ENCODE results near the gene SHISA9.

The SHISA9 gene

GRCh38 chr16:13186813-13187212, 285.4 kb downstream of the SHISA9 start:
- DNase-seq (ENCODE audit: low read depth) = no peak

GRCh38 chr16:13189250-13189649, 287.9 kb downstream of the SHISA9 start:
- no peak for DNase-seq (ENCODE audit: low read depth)

DNA sequence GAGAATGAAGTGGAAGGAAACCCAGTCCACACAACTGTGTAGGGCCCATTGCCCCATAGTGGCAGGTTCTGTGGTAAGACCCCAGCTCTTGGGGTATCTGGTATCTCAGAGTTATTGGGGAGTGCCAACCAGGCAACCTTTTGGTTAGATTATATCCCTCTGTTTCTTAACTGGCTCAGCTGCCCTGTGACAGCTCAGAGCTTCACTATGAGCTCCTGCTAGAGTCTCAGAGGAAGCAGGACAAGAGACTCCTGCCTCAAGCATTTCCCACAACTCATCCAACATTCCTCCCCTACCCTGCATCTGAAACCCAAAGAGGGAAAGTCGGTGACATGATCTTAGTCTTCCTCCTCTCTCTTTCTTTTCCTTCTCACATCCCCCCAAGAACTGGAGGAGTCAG, 292.3 kb downstream of the SHISA9 start:
- no peak for DNase-seq (ENCODE audit: low read depth)

DNA sequence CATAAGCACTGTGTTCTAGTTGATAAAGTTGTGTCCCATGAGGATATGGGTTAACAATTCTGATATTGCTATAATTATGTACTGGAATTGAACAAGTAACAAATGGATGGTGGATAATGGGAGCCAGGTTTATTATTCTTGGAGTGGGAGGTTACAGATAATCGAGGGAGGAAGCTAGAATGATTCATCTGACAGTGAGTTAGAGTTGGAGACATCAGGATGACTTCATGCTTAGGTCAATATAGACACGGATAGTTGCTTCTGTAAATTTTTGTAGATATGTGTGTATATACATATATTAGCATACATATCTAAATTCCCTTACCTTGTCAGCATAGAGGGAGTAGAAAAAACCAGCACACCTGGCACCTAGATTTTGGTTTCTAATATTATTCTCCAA, 293.4 kb downstream of the SHISA9 start:
- DNase-seq (ENCODE audit: low read depth) = no peak

DNA sequence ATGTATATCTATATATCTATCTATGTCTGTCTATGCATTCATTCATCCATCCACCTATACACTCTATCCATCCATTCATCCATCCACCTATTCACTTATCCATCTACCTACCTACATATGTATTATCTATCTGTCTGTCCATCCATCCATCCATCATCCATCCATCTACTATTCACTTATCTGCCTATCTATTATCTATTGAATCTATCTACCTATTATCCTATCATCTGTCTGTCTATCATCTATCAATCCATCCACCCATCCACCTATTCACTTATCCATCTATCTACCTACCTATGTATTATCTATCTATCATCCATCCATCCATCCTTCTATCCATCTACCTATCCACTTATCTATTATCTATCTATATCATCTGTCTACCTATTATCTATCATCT, 302.3 kb downstream of the SHISA9 start:
- no peak for DNase-seq (ENCODE audit: low read depth)

GRCh38 chr16:13205352-13205751, 304.0 kb downstream of the SHISA9 start:
- DNase-seq (ENCODE audit: low read depth) = no peak

- no peak for DNase-seq (ENCODE audit: low read depth)
These were observed 305.2 kb downstream of the SHISA9 start for GRCh38 chr16:13206606-13207005.

DNA sequence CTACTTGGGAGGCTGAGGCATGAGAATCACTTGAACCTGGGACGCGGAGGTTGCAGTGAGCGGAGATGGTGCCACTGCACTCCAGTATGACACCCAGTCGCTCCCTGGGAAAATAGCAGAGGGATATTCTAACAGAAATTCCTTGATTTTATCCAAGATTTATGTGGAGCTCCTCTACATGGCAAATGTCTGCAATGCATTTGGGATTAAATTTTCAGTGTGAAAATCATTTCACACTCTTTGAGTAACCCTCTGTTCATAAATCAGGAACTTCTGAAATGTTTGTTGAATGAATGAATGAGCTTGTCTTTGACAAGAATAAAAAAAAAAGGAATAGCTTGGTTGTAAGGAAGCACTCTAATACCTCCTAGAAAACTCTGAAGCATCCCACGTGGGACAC, 305.8 kb downstream of the SHISA9 start:
- no peak for DNase-seq (ENCODE audit: low read depth)

- no peak for DNase-seq (ENCODE audit: low read depth)
These were observed 322.3 kb downstream of the SHISA9 start for GRCh38 chr16:13223666-13224065.

- DNase-seq (ENCODE audit: low read depth) = no peak
These were observed 327.6 kb downstream of the SHISA9 start for GRCh38 chr16:13229039-13229438.

GRCh38 chr16:13231365-13231764, 330.0 kb downstream of the SHISA9 start:
- DNase-seq (ENCODE audit: low read depth) = no peak

DNA sequence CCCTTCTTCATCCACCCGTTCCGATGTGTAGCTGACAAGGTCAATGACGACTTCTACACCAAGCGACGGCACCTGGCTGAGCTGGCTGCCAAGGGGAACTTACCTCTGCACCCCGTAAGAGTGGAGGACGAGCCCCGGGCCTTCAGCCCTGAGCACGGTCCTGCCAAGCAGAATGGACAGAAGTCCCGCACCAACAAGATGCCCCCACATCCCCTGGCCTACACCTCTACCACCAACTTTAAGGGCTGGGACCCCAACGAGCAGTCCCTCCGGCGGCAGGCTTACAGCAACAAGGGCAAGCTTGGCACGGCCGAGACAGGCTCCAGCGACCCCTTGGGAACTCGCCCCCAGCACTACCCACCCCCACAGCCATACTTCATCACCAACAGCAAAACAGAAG, 333.6 kb downstream of the SHISA9 start:
- DNase-seq (ENCODE audit: low read depth) = no peak

DNA sequence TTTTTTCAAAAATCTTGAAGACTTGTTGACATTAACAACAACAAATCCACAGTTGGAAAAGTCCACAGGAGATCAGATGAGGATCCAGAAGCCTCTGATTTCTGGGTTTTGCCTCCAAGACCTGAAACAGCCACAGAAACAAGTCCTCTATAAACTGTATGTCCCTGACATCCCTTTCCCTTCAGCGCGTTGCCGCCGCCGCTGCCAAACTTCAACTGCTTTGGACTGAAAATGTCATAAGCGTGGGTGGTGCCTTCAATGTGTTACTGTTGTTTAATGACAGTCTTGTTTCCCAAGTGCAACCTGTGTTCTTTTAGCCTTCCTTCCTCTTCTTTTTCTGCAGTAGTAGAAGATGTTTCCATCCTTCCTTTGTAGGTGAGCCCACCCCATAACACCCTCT, 334.9 kb downstream of the SHISA9 start:
- DNase-seq (ENCODE audit: low read depth) = no peak

- no peak for DNase-seq (ENCODE audit: low read depth)
These were observed 336.8 kb downstream of the SHISA9 start for GRCh38 chr16:13238182-13238581.

GRCh38 chr16:13242201-13242600, 340.8 kb downstream of the SHISA9 start:
- DNase-seq (ENCODE audit: low read depth) = no peak

GRCh38 chr16:13244770-13245169, 343.4 kb downstream of the SHISA9 start:
- DNase-seq (ENCODE audit: low read depth) = no peak

DNA sequence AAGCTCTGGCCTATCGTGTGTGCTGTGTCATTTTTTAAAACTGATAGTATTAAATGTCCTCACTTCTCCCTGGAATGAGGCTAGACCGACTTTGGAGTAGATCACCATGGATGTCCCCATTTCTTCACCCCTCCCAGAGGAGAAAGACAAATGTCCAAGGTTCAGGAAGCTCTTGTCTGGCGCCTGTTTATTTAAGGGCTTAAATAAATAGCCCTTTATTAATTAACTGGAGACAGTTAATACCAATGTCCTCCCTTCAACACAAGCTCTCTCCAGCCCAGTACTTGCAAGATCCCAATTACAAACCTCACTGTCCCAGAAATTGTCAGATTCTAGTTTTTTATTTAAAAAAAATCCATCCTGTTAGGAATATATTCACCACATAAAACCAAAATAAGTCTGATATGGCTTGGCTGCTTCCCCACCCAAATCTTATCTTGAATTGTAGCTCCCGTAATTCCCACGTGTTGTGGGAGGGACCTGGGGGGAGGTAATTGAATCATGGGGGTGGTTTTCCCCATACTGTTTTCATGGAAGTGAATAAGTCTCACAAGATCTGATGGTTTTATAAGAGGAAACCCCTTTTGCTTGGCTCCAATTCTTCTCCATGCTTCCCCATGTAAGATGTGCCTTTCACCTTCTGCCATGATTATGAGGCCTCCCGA, 344.4 kb downstream of the SHISA9 start:
- no peak for DNase-seq (ENCODE audit: low read depth)

DNA sequence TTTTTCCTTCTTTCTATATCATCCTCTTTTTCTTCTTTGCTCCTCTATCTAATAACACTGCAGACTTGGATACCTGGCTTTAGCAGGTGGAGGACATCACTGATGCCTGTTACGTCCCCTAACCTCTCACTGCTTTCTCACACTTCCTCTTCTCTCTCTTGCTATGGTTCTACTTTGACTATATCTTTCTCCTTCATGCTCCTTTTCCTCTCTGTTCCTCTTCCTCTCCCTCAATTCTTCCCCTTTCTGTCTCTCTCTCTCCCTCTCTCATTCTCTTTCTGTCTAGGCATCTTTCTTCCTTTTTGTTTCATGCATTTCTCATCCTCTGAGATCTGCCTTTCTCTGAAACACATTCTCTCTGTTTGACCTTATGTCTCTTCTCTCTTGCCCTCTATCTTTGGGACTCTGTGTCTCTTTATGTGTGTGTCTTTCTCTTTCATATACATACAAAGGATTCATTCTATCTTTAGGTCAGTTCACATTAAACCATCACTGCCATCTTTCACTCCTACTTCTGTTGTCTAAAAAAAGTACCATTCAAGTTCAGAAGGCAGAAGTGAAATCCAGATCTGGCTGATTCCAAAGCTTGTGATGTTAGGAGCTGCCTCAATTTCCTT, 353.7 kb downstream of the SHISA9 start:
- no peak for DNase-seq (ENCODE audit: low read depth)

- no peak for DNase-seq (ENCODE audit: low read depth)
These were observed 361.1 kb downstream of the SHISA9 start for GRCh38 chr16:13262270-13263090.

DNA sequence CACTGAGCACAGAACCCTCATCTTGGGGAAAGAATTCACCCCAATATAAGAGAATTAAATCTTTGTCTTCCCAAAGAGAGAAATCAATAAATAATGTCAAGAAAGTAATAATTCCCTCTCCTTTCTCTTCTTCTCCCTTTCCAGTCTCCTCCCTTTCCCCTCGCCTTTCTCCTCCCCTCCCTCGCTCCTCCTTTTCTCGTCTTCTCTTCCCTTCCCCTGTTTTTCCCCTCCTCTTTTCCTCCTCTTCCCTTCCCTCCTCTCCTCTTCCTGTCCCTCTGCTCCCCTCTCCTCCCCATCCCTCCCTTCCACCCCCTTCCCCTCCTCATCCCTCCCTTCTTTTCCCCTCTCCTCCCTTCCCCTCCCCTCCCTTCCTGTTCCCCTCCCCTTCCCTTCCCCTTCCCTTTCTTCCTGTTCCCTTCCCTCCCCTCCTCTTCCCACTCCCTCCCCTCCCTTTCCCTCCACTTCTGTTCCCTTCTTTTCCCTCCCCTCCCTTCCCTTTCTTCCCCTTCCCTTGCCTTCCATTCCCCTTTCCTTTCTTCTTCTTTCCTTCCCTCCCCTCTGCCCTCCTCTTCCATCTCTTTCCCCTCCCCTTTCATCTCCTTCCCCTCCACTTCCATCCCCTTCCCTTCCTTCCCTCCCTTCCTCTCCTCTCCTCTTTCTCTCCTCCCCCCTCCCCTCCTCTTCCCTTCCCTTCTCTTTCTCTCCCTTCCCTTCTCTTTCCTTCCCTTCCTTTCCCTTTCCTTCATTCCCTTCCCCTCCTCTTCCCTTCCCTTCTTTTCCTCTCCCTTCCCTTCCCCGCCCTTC, 363.6 kb downstream of the SHISA9 start:
- DNase-seq (ENCODE audit: low read depth) = no peak

GRCh38 chr16:13269359-13269758, 368.0 kb downstream of the SHISA9 start:
- no peak for DNase-seq (ENCODE audit: low read depth)

DNA sequence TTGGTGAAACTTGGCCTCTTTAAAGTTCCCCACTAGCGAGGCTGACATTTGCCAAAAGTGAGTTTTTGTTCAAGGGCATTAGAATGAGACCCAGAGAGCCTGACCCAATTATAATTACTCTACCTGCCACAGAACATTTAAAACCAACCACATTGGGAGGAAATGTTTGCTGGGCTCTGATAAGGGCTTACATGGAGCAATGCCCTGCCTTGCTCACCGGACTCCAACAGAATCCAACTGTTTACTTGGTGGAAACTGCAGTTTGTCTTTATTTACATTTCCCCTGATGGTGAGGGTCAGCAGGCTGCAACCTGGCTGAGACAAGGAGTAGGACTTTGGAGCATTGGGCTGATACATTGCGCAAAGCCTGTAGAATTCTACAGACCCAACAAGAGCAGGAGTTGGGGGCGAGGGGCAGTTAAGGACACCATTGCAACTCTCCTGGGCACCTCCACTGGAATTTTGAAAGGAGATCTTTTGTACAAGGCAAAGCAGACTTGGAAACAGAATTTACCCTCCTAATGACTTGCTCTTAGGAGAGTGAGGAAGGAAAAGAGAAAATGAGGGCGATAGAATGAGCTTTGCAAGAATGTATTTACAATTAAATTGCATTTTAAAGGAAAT, 368.6 kb downstream of the SHISA9 start:
- no peak for DNase-seq (ENCODE audit: low read depth)
